GM18498 (cell line): ENCODE data around the gene MZF1.
"Not testable (repeated sequence)": the region's sequence is repeated elsewhere in the genome, so short reads cannot be mapped to it uniquely, and the experiment has no call there.

Experiments used
- ATAC-seq: cut with Tn5 transposase; IDR thresholded peaks from one replicate; pipeline ENCODE4 v1.9.1; 2021; ENCODE audit warnings: mild to moderate bottlenecking, moderate library complexity; ENCODE audit not compliant: unreplicated experiment

Gene MZF1

DNA sequence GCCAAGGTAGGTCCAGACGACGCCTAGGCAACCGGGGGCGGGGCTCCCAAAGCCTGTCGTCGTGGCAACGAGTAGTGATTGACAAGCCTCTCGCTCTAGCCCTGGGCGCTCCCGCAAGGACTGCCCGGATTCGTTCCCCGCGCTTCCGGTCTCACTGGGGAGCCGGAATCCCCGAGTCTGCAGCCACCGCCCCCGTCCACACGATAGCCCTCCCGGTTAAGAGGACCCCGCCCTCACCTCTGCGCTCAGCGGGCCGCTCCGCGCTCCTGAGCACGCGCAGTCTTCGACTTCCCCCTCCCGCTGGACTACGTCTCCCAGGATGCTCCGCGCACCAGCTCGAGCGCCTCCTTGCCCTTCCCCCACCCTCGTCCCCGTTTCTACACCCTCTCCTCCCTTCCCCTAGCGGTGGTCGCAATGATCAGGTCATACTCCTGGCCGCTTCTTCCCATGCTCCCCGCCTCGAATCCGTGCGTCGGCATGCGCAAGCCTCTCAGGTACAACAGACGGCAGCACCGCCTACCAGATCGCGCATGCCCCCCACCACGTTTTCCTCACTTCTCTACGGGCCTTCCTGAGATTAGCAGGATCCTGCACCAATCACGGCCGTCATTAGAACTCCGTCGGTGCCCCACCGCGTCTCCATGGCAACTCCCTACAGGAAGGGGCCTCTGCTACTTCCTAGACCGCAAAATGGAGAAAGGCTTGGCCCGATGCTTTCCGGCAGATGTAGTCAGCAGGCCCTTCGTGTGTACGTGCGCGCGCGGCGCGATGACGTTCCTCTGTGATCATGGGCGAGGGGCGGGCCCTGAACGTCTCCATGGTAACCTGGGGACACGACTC lies at the start of gene MZF1:
Gene MZF1 (minus strand): TSS at position 518 of the 840 bp plus-strand sequence. CDS start 1,946 bp downstream, outside the sequence.
- peak; percentile 66 for ATAC-seq

DNA sequence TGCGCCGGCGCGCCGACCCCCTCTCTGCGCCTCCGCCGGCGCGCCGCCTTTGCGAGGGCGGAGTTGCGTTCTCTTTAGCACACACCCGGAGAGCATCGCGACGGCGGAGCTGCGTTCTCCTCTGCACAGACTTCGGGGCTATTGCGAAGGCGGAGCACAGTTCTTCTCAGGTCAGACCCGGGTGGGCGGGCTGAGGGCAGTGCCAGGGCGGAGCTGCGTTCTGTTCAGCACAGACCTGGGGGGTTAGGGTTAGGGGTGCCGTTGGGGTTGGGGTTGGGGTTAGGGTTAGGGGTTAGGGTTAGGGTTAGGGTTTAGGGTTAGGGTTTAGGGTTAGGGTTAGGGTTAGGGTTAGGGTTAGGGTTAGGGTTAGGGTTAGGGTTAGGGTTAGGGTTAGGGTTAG lies 34.1 kb upstream of the MZF1 start:
- ATAC-seq = not testable (repeated sequence)

DNA sequence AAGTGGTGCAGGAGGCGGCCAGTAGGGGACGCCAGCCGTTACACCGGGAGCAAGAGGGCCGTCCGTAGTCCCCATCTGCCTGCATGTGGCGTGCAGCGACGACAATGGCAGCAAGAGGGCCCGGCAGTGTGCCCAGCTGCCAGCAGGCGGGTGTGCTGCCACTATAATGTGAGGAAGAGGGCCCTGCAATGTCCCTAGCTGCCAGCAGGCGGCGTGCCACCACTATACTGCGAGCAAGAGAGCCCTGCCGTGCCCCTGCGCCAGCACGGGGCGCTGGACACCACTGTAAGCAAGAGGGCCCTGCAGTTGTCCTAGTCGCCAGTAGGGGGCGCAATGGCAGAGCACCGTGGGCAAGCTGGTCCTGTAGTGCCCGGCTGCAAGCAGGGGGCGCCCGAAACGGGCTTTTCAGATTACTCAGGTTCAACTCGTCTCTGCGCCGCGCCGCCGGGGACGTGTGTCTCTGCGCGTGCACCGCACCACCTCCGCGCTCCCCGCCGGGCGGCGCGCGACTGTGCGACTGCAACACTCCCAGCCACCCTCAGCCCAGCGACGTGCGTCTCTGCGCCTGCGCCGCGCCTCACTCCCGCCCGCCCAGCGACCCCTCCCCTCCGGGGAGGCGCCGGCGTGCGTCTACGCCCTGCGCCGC lies 33.2 kb upstream of the MZF1 start:
- ATAC-seq = not testable (repeated sequence)

DNA sequence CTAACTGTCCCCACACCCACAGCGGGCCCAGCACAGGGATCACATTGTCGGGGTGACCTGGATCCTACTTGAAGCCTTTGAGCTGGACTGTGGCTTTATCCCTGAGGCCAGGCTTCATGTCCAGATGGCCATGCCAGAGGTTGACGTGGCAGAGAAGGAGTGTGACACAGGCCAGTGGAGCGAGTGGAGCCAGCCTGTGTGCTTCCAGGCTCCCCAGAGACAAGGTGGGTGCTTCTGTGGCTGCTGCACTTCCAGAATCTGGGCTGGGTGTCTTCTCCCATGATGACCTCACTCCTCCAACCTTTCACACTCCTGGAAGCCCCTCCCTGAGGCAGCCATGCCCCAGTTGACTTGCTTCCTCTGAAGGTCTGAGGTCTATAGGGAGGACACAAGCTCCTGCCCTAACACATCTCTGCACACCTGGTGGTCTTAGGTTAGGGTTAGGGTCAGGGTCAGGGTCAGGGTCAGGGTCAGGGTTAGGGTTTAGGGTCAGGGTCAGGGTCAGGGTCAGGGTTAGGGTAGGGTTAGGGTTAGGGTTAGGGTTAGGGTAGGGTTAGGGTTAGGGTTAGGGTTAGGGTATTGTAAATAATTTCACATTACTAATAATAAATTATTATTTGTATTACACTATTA lies 13.1 kb upstream of the MZF1 start:
- no peak for ATAC-seq

DNA sequence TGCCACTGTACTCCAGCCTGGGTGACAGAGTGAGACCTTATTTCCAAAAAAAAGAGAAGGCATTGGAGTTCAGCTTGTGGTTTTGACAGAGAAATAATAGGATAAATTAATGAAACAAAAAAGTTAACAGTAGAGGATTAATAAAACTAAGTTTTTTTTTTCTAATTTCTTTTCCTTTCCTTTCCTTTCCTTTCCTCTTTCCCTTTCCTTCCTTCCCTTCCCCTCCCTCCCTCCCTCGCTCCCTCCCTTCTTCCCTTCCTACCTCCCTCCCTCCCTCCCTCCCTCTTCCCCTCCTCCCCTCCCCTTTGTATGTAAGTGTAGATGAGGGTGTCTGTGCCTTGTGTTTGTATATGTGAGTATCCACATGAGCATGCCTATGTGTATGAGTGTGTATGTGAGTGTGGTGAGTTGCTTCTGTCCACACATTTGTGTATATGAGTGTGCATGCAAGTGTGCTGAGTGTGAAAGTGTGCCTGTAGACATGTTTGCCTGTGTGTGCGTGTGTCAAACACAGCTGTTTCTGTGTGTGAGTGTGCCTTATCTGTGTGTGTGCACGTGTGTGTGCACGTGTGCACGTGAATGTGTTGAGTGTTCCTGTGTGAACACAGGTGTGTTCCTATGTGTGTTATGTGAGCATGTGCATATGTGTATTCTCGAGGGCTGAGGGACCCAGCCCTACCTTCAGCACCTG lies 12.5 kb upstream of the MZF1 start:
- ATAC-seq = no peak

DNA sequence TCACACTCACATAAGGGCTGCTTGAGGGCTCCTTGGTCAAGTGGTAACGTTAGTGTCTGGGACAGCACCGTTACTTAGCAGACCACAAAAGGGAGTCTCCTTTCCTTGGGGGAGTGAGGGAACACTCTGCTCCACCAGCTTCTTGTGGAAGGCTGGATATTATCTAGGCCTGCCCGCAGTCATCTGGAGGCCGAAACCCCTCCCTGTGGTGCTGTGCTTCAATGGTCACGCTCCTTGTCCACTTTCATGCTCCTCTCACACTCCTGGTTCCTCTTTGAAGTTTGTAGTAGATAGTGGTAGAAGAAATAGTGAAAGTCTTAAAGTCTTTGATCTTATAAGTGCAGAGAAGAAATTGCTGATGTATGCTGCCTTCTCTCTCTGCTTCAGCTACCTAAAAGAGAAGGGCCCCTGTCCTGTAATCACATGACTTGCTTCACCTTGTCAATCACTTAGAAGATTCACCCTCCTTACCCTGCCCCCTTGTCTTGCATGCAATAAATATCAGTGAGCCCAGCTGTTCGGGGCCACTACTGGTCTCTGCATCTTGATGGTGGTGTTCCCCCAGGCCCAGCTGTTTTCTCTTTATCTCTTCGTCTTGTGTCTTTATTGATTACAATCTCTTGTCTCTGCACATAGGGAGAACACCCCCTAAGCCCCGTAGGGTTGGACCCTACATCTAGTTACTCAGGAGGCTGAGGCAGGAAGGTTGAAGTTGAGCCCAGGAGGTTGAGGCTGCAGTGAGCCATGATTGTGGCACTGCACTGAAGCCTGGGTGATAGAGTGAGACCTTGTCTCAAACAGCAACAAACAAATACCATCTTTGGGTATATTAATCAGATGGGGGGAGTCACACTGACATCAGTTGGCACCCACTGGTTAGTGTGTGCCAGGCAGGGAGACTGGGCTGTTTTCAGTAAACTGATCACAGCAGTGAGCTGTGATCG lies 11.6 kb upstream of the MZF1 start:
- ATAC-seq = no peak

DNA sequence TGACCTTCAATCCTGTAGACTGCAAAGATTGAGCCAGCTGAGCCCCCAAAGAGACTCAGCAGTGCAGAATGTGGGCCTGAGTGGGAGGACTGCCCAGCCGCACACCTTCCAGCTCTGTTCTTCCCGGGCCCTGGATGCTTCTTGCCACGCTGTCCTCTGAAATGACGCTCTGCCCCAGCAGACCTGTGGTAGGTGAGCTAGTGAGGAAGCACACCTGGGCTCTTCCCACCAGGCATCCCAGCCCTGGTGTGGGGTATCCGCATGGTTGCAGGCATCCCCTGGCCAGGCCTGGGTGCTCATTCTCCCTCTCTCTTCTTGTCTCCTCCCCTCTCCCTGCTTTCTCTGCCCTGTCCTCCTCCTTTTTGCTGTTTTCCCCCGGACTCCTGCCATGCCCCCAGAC lies 9.8 kb upstream of the MZF1 start:
- ATAC-seq = no peak

DNA sequence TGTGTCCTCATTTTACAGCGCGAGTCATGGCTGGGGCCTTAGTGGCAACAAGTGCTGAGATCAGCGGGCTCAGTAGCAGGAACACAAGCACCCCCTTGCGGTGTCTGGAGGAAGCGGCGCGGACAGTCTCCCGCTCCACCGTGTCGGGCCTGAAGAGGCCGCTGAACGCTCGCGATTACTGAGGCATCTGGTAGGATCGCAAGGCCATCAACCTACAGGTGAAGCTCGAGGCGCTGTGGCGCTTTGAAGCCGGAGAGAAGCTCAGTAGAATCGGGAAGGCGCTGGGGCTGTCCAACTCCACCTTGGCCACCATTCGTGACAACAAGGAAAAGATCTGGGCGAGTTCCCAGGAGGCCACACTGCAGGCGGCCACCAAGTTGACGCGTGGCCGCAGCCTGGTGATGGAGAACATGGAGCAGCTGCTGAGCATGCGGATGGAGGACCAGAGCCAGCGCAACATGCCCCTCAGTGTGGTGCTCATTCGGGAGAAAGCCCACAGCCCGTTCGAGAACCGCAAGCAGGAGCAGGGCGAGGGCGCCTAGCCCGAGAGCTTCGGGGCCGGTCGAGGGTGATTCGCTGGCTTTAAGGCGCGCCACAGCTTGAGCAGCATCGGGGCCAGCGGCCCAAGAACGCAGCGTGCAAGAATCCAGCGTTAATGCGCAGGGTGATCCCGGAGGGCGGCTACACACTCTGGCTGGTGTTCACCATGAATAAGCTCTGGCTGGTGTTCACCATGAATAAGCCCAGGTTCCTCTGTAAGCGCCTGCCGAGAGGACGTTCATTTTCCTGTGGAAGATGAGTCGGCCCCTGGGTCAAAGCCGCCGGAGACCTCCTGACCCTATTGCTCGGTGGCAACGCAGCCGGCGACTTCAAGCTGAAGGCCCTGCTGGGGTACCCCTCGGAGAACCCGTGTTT lies 8.3 kb upstream of the MZF1 start:
- peak; percentile 70 for ATAC-seq

DNA sequence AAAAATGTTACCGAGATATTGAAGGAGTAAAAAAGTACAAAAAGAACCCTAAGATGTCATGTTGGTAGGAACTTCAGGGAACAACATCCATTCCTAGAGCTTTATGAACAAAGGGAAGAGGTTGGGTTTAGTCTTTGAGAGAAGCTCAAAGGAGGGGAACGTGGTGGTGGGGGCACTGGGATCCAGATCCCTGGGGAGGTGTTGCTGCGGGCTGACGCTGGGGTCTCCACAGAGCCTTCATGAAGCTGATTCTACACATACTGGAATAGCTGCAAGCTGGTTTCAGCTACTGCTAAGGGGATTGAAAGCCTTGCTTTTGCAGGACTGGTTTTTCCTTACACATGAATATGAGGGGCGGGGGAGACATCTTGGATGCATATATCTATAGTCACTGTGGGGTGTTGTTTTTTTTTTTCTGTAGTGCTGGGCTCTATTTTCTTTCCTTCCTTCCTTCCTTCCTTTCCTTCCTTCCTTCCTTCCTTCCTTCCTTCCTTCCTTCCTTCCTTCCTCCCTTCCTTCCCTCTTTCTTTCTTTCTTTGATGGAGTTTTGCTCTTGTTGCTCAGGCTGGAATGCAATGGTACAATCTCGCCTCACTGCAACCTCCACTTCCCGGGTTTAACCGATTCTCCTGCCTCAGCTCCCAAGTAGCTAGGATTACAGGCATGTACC lies 6.5 kb upstream of the MZF1 start:
- no peak for ATAC-seq

DNA sequence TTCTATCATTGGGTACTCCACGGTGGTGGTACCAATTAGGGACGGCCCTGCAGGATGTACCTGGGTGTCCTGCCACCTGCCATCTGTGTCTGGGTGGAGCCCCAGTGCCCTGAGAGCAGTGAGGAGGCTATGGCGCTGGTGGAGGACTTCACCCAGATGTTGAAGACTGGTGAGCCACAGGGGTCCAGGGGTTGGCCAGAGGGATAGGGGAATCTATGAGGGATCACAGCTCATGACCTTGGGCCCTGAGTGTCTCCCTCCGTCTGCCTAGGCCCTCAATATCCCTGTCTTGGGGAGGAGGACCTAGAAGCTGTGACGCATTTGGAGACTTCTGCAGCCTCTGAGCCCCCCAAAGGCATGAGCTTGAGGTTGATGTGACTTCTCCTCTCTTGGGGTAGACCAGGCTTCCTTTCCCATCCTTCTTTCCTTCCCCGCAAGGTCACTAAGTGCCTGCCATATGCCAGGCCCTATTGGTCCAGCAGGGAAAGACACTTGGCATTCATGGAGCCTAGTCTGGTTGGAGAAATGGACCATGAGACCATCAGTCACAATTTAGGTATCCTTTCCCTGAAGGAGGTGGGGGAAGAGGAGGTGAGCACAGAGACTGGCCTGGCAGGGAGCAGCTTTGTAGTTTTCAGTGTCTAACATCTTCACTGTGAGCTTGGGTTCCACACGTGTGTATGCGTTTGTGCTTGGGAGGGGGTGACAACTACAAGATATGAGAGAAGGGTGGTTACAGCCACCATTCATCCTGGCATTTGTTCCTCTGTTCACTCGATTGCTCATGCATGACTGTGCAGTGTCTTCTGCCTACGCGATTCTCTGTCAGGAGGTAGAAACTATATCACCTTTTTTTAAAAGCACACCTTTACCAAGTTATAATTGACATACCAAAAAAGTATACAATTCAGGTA lies 5.1 kb upstream of the MZF1 start:
- no peak for ATAC-seq

DNA sequence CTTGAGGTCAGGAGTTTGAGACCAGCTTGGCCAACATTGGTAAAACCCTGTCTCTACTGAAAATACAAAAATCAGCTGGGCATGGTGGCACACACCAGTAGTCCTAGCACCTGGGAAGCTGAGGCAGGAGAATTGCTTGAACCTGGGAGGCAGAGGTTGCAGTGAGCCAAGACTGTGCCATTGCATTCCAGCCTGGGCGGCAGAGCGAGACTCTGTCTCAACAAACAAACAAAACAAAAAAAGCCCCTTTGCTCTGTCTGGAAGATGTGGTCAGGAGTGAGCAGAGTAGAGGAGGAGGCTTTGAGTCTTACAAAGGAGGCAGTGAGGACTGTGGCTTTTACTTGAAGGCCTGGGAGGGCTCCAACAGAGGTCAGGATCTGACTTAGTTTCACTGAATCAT lies 4.4 kb upstream of the MZF1 start:
- ATAC-seq = not testable (repeated sequence)

DNA sequence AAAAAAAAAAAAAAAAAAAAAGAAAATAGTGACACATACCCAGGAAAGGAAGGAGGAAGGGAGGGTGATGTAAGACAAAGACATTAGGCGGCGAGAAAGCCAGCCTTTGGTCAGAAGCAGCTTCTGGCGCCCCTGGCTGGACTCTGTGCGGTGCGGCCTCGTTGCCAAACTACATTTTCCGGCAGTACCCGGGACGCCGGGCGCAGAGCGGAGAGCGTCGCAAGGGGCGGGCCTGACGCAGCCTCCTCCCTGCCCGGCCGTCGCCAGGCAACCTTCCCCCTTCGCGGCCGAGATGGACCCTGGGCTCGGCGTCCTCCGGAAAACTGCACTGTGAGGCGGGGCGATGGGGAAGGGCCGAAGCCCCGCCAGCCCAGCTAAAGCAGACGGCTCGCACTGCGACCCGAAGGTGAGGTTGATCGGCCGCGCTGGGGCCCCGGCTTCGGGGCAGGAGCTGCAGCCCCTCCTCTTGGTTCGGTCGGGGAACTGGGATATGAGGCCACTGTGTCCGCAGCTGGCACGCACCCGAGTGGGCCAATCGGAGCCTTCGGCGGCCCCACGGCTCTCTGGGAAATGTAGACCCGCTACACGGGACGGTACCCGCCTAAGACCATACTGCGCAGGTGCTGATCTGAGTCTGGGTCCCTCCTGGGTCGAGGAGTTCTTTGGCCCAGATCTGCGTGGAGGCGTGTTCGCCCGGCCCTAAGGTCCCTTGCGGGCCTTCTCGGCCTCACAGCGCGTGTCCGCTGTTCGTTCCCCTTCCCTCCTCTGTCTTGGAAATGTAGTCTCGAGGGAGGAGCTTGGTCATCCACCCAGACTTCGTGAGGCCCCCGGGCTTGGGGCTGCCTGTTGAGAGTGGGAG lies 2.3 kb upstream of the MZF1 start:
- peak; percentile 38 for ATAC-seq

DNA sequence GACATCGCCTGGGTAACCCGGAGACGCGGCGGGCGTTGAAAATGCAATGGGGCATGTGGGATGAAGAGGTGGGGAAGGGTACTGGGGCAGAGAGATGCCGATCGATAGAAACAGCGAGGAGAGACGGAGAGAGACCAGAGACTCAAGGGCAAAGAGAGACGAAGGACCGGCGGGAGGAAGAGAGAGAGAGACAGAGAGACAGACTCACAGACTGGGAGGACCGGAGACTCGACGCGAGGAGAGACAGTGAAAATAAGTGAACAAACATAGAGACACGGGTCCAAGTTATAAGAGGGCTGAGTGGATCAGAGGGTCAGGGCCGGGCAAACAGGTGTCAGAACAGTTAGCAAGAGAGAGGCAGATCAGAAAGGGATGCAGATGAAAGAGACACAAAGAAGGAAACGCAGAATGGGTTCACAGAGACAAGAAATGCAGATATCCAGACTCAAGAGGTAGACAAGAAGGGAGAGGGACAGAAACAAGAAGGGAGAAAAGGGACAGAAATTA lies 576 bp upstream of the MZF1 start:
- no peak for ATAC-seq

DNA sequence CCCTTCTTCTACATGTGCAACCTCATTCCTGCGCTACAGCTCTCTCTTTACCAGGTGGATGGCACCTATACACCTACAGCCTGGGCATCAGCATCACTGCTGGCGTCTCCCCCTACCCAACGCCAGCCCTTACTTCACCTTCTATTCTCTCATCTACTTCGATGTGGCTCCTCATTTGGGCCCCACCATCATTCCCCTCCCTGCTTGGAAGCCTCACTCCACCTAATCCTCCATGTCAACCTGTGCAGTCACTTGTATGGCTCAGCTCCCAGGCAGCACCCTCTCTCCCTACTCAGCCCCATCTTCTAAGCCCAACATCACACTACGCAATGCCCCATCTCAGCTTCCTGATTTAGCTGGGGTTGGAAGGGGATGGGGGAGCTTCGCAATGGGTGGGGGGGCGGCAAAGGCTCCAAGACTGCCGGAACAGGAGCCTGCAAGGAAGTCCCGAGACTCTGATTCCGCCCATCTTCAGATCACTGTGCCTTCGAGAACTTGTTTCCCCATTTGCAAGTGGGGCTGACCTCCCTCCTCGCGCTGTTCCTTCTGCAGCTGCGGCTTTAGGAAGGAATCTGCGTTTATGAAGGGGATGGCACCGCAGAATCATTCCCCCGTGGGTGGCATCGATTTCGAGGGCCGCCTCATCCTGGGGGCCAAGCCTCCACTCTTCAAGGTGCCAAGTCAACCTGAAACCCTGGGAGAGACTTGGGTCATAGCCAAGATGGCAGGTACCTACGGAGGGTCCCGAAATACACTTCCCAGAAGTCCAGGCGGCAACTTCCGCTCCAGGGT lies 913 bp downstream of the MZF1 start:
- no peak for ATAC-seq

DNA sequence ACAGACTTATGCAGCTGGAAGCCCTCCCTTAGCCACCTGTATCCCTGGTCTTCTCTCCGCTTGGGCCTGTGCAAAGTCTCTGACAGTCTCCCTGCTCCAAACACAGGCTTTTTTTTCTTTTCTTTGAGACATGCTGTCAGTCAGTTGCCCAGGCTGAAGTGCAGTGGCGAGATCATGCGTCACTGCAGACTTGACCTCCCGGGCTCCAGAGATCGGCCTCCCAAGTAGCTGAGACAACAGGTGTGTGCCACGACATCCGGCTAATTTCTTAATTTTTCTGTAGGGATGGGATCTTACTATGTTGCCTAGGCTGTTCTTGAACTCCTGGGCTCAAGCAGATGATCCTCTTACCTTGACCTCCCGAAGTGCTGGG lies 1.6 kb downstream of the MZF1 start:
- ATAC-seq = no peak
